Esophagus squamous epithelium (tissue), 4 donors: ENCODE measurements around the gene NIF3L1.

ENCODE experiments used
- CTCF ChIP-seq, 6 experiments: fragments of 450-650 bp in 4 of 6; fragments of 200-600 bp in 2 of 6; sonication (generic) in 2 of 6; IDR thresholded peaks; one replicate each; pipeline ENCODE4 v1.5.1; 2016 to 2019; ENCODE audit warnings: antibody characterized with exemption in 6 of 6, mild to moderate bottlenecking in 4 of 6, moderate library complexity in 4 of 6
- POLR2A ChIP-seq, 4 donors: fragments of 450-650 bp; IDR thresholded peaks; one replicate each; pipeline ENCODE4 v1.6.1; 2017; ENCODE audit warnings: antibody characterized with exemption in 4 of 4, mild to moderate bottlenecking in 4 of 4, moderate library complexity in 3 of 4

DNA sequence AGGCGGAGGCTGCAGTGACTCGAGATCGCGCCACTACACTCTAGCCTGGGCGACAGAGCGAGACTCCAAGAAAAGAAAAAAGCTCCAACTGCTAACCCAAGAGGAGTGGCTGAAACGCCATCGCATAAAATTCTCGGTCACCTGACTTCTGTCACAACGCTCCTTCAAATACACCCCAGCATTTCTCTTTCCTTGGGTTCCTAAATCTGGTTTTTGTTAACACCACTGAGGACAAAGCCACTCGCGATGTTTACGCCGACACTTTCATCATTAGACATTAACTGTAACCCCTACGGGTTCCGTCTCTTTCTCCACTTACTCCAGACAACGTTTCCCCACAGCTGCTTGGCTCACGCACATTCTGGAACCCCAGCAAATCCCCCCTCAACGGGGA lies 25.4 kb upstream of the NIF3L1 start:
- TF ChIP-seq CTCF (IDR thresholded peaks at IDR 0.05) (no peak), POLR2A (IDR thresholded peaks at IDR 0.05) (no peak)
